DOHH2 (cell line): ENCODE results near the gene ZNF12.

Source experiments
- H3F3A ChIP-seq: fragments of 200-600 bp; sonication (generic), shearing (Covaris generic); 2 replicates; pipeline ENCODE4 v1.6.0; 2016; ENCODE audit warnings: antibody characterized with exemption, mild to moderate bottlenecking; ENCODE audit not compliant: control insufficient read depth, insufficient read depth
- H3K27ac ChIP-seq: fragments of 200-600 bp; sonication (generic); 2 replicates; pipeline ENCODE4 v1.5.1; 2014; ENCODE audit warnings: low read depth, mild to moderate bottlenecking, low read length, moderate library complexity
- H3K27me3 ChIP-seq: fragments of 200-600 bp; sonication (generic); 2 replicates; pipeline ENCODE4 v1.6.1; 2014; ENCODE audit warnings: mild to moderate bottlenecking, low read length, mixed read lengths; ENCODE audit not compliant: control insufficient read depth
- H3K36me3 ChIP-seq: fragments of 200-600 bp; sonication (generic); 2 replicates; pipeline ENCODE4 v1.6.1; 2014; ENCODE audit warnings: mild to moderate bottlenecking, low read length, moderate library complexity, mixed read lengths; ENCODE audit not compliant: control insufficient read depth
- H3K4me1 ChIP-seq: fragments of 200-600 bp; sonication (generic); 2 replicates; pipeline ENCODE4 v1.6.1; 2014; ENCODE audit warnings: mild to moderate bottlenecking, low read length, mixed read lengths; ENCODE audit not compliant: control insufficient read depth
- H3K4me2 ChIP-seq: fragments of 200-600 bp; sonication (generic); 2 replicates; pipeline ENCODE4 v1.6.0; 2014; ENCODE audit warnings: mild to moderate bottlenecking, low read length, moderate library complexity
- H3K4me3 ChIP-seq: fragments of 200-600 bp; sonication (generic); 2 replicates; pipeline ENCODE4 v1.5.1; 2014; ENCODE audit warnings: mild to moderate bottlenecking, low read length, mixed read lengths
- H3K79me2 ChIP-seq: fragments of 200-600 bp; sonication (generic); 2 replicates; pipeline ENCODE4 v1.6.1; 2014; ENCODE audit warnings: mild to moderate bottlenecking, low read length, mixed read lengths; ENCODE audit not compliant: control insufficient read depth
- H3K9me2 ChIP-seq: fragments of 200-600 bp; sonication (generic); replicated peaks from 2 replicates; pipeline ENCODE4 v1.6.1; 2014; ENCODE audit warnings: mild to moderate bottlenecking, low read length, mixed read lengths; ENCODE audit not compliant: control insufficient read depth
- H3K9me3 ChIP-seq: fragments of 200-600 bp; sonication (generic); 2 replicates; pipeline ENCODE4 v1.6.1; 2014; ENCODE audit warnings: antibody characterized with exemption, low read length, mixed read lengths; ENCODE audit not compliant: control insufficient read depth, insufficient read depth
- H4K20me1 ChIP-seq: fragments of 200-600 bp; sonication (generic); 2 replicates; pipeline ENCODE4 v1.6.0; 2014; ENCODE audit warnings: low read depth, mild to moderate bottlenecking, antibody characterized with exemption, low read length, moderate library complexity; ENCODE audit not compliant: control insufficient read depth, insufficient read depth
- EZH2phosphoT487 ChIP-seq: fragments of 200-600 bp; sonication (generic); IDR thresholded peaks from 2 replicates; pipeline ENCODE4 v1.6.1; 2017; ENCODE audit warnings: borderline replicate concordance, mild to moderate bottlenecking, antibody characterized with exemption, low read length, moderate library complexity, mixed read lengths
- TF ChIP-seq, protein P1 (sequence below): fragments of 200-600 bp; sonication (generic); IDR thresholded peaks from one replicate; pipeline ENCODE4 v1.5.1; 2014; ENCODE audit warnings: antibody characterized with exemption, mild to moderate bottlenecking, low read depth, low read length; ENCODE audit not compliant: poor library complexity, severe bottlenecking

ZNF12 gene

DNA sequence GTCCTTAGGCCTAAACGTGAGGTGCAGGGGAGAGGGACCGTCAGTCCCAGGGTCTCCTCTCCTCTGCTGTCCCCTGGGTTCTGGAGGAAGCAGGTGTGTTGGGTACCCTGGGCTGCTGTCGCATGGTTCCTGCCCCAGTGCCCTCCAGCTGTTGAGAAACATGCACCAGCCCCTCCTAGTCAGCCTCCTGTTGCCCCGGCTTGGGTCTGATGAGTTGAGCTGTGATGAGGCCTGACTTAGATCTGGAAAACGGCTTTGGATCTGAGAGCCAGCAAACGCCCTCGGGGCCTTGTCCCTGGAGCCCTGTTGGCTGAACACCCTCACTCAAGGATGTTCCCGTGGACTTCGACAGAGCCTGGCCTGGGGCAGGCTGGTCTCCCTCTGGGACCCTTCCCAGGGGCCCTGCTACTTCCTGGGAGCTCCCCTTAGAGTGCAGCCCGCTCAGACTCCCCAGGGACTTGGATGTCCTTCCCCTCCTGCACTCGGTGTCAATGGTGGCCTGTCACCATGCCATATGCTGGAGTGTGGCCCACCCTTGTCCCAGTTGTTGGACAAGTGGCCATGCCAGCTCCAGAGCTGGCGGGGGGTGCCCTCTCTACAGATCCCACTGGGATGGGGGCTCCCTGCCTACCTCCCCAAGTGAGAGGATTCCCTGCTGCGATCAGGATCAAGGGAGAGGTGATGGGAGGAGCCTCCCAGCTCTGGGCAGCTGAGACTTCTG is 57.3 kb downstream of the ZNF12 start:
- H3K4me1 ChIP-seq, result no peaks in the 10 kb centered on the region
- no peaks in the 10 kb centered on the region for H3K9me2 ChIP-seq
- H3K79me2 ChIP-seq, result peaks cover 32% of the 10 kb centered on the region
- peaks cover 85% of the 10 kb centered on the region for H3K36me3 ChIP-seq
- H4K20me1 ChIP-seq, result no peaks in the 10 kb centered on the region; the same call in 1 of the 2 replicates
- no peaks in the 10 kb centered on the region for H3F3A ChIP-seq
- H3K27ac ChIP-seq, result no peak overlapping the region
- peaks cover 18% of the 10 kb centered on the region for H3K9me3 ChIP-seq
- no peak overlapping the region for H3K4me2 ChIP-seq
- no peak for TF ChIP-seq EZH2phosphoT487
- TF ChIP-seq, protein P1, sequence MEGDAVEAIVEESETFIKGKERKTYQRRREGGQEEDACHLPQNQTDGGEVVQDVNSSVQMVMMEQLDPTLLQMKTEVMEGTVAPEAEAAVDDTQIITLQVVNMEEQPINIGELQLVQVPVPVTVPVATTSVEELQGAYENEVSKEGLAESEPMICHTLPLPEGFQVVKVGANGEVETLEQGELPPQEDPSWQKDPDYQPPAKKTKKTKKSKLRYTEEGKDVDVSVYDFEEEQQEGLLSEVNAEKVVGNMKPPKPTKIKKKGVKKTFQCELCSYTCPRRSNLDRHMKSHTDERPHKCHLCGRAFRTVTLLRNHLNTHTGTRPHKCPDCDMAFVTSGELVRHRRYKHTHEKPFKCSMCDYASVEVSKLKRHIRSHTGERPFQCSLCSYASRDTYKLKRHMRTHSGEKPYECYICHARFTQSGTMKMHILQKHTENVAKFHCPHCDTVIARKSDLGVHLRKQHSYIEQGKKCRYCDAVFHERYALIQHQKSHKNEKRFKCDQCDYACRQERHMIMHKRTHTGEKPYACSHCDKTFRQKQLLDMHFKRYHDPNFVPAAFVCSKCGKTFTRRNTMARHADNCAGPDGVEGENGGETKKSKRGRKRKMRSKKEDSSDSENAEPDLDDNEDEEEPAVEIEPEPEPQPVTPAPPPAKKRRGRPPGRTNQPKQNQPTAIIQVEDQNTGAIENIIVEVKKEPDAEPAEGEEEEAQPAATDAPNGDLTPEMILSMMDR, result no peak
- no peaks in the 10 kb centered on the region for H3K27me3 ChIP-seq
- no peak overlapping the region for H3K4me3 ChIP-seq

GRCh38 chr7:6648815-6649104 is 58.0 kb downstream of the ZNF12 start:
- Histone ChIP-seq H3K27me3 (no peaks in the 10 kb centered on the region), H3K79me2 (peaks cover 32% of the 10 kb centered on the region), H3K9me2 (no peaks in the 10 kb centered on the region), H3F3A (no peaks in the 10 kb centered on the region), H3K36me3 (peaks cover 88% of the 10 kb centered on the region), H3K27ac (no peak overlapping the region), H3K4me3 (no peak overlapping the region), H3K9me3 (peaks cover 18% of the 10 kb centered on the region), H4K20me1 (no peaks in the 10 kb centered on the region; the same call in 1 of the 2 replicates), H3K4me2 (no peak overlapping the region), H3K4me1 (no peaks in the 10 kb centered on the region)
- TF ChIP-seq EZH2phosphoT487, result no peak
- TF ChIP-seq, protein P1, result no peak

GRCh38 chr7:6648066-6648814 is 58.5 kb downstream of the ZNF12 start:
- Histone ChIP-seq H3K9me2 (no peaks in the 10 kb centered on the region), H3K4me1 (no peaks in the 10 kb centered on the region), H3K27ac (no peak overlapping the region), H3K79me2 (peaks cover 32% of the 10 kb centered on the region), H3K9me3 (peaks cover 18% of the 10 kb centered on the region), H3F3A (no peaks in the 10 kb centered on the region), H3K4me2 (no peak overlapping the region), H4K20me1 (no peaks in the 10 kb centered on the region; the same call in 1 of the 2 replicates), H3K36me3 (peaks cover 93% of the 10 kb centered on the region), H3K27me3 (no peaks in the 10 kb centered on the region), H3K4me3 (no peak overlapping the region)
- TF ChIP-seq, protein P1, result no peak
- no peak for TF ChIP-seq EZH2phosphoT487
